ENCODE data around the gene PRMT7. TPM values are rescaled to one million over a fixed set of nuclear protein-coding genes. Genes with fewer than 3 reads are reported as not detected.
A peak's percentile ranks its signal among the peaks of the same experiment; 100 is the strongest.

The PRMT7 gene
- total RNA-seq, 6 donors from 2014 or later, result 26.9 to 166 (median 38.8) TPM

DNA sequence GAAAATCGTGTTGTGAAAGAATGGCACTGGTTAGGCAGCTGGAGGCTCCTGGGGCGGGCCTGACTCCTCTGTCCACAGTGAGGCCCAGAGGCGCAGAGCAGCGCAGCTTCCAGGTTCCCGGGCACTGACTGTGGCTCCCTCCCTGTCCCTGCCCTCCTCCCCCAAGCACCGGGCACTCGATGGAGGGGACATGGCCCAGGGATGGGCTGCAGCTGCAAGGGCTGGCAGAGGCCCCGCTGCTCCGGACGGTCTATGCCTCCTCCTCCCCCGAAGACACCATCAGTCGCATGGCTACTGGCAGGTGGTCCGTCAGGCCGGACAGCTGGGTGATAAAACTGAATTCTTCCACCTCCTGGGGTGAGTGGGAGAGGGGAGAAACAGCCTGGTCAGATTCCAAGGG is 50.1 kb downstream of the PRMT7 start:
- 83 to 86% methylated on average over 2 to 14 of the region's 14 CpGs for WGBS, 2 donors
- no peak for TF ChIP-seq EP300 (IDR thresholded peaks at IDR 0.05)
- TF ChIP-seq, protein P1, sequence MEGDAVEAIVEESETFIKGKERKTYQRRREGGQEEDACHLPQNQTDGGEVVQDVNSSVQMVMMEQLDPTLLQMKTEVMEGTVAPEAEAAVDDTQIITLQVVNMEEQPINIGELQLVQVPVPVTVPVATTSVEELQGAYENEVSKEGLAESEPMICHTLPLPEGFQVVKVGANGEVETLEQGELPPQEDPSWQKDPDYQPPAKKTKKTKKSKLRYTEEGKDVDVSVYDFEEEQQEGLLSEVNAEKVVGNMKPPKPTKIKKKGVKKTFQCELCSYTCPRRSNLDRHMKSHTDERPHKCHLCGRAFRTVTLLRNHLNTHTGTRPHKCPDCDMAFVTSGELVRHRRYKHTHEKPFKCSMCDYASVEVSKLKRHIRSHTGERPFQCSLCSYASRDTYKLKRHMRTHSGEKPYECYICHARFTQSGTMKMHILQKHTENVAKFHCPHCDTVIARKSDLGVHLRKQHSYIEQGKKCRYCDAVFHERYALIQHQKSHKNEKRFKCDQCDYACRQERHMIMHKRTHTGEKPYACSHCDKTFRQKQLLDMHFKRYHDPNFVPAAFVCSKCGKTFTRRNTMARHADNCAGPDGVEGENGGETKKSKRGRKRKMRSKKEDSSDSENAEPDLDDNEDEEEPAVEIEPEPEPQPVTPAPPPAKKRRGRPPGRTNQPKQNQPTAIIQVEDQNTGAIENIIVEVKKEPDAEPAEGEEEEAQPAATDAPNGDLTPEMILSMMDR (IDR thresholded peaks at IDR 0.05), result no peak
- no peak for TF ChIP-seq POLR2A (IDR thresholded peaks at IDR 0.05)
- no peak for TF ChIP-seq POLR2AphosphoS5 (IDR thresholded peaks at IDR 0.05)
- Histone ChIP-seq H3K27me3 (no peaks in the 10 kb centered on the region), H3K27ac (no peak overlapping the region), H3K4me3 (no peak overlapping the region), H3K9me3 (no peaks in the 10 kb centered on the region), H3K36me3 (peaks cover 0 to 42% (median 22%) of the 10 kb centered on the region in 4 donors), H3K4me1 (peaks cover 3 to 36% (median 24%) of the 10 kb centered on the region in 4 donors)
- no peak for DNase-seq
- ATAC-seq (ENCODE audit: low FRiP score in 2 of 2), result no peak

- H3K27ac ChIP-seq, result no peak overlapping the region
- H3K27me3 ChIP-seq, result no peaks in the 10 kb centered on the region
- WGBS, 2 donors, result 73 to 85% methylated on average over 5 to 16 of the region's 16 CpGs
- no peak overlapping the region for H3K4me3 ChIP-seq
- H3K36me3 ChIP-seq, result peaks cover 0 to 37% (median 20%) of the 10 kb centered on the region in 4 donors
- peaks cover 0 to 31% (median 20%) of the 10 kb centered on the region in 4 donors for H3K4me1 ChIP-seq
- peak in 1 of 2 donors; percentile 34 for ATAC-seq (ENCODE audit: low FRiP score in 2 of 2)
- DNase-seq, result no peak
- no peak for TF ChIP-seq EP300 (IDR thresholded peaks at IDR 0.05)
- no peak for TF ChIP-seq POLR2A (IDR thresholded peaks at IDR 0.05)
- TF ChIP-seq, protein P1 (IDR thresholded peaks at IDR 0.05), result no peak
- no peaks in the 10 kb centered on the region for H3K9me3 ChIP-seq
Measured at GRCh38 chr16:68361485-68361884, 50.7 kb downstream of the PRMT7 start.

GRCh38 chr16:68362262-68362913 is 51.6 kb downstream of the PRMT7 start:
- Histone ChIP-seq H3K36me3 (peaks cover 0 to 28% (median 13%) of the 10 kb centered on the region in 4 donors), H3K4me1 (peaks cover 0 to 24% (median 16%) of the 10 kb centered on the region in 4 donors), H3K4me3 (no peak overlapping the region), H3K9me3 (no peaks in the 10 kb centered on the region), H3K27me3 (no peaks in the 10 kb centered on the region), H3K27ac (no peak overlapping the region)
- DNase-seq, result no peak
- TF ChIP-seq POLR2A (IDR thresholded peaks at IDR 0.05) (no peak), POLR2AphosphoS5 (IDR thresholded peaks at IDR 0.05) (no peak), EP300 (IDR thresholded peaks at IDR 0.05) (no peak)
- TF ChIP-seq, protein P1 (IDR thresholded peaks at IDR 0.05), result no peak
- 80 to 87% methylated on average over 5 to 8 of the region's 8 CpGs for WGBS, 2 donors
- ATAC-seq (ENCODE audit: low FRiP score in 2 of 2), result no peak

- Histone ChIP-seq H3K27me3 (no peaks in the 10 kb centered on the region), H3K4me1 (peaks cover 0 to 24% (median 16%) of the 10 kb centered on the region in 4 donors), H3K36me3 (peaks cover 0 to 20% (median 6%) of the 10 kb centered on the region in 4 donors), H3K4me3 (no peak overlapping the region), H3K27ac (no peak overlapping the region), H3K9me3 (no peaks in the 10 kb centered on the region)
- TF ChIP-seq, protein P1 (IDR thresholded peaks at IDR 0.05), result no peak
- TF ChIP-seq POLR2A (IDR thresholded peaks at IDR 0.05) (no peak), POLR2AphosphoS5 (IDR thresholded peaks at IDR 0.05) (no peak), EP300 (IDR thresholded peaks at IDR 0.05) (no peak)
- no peak for ATAC-seq (ENCODE audit: low FRiP score in 2 of 2)
- WGBS, 2 donors, result 44 to 59% methylated on average over 11 to 17 of the region's 18 CpGs
- DNase-seq, result peak in 1 of 2 donors; percentile 49
Measured at GRCh38 chr16:68362947-68363657, 52.3 kb downstream of the PRMT7 start.

Data from upper lobe of left lung (tissue), 6 donors.